ENCODE results near the gene ROBO2.

ROBO2 gene, protein sequence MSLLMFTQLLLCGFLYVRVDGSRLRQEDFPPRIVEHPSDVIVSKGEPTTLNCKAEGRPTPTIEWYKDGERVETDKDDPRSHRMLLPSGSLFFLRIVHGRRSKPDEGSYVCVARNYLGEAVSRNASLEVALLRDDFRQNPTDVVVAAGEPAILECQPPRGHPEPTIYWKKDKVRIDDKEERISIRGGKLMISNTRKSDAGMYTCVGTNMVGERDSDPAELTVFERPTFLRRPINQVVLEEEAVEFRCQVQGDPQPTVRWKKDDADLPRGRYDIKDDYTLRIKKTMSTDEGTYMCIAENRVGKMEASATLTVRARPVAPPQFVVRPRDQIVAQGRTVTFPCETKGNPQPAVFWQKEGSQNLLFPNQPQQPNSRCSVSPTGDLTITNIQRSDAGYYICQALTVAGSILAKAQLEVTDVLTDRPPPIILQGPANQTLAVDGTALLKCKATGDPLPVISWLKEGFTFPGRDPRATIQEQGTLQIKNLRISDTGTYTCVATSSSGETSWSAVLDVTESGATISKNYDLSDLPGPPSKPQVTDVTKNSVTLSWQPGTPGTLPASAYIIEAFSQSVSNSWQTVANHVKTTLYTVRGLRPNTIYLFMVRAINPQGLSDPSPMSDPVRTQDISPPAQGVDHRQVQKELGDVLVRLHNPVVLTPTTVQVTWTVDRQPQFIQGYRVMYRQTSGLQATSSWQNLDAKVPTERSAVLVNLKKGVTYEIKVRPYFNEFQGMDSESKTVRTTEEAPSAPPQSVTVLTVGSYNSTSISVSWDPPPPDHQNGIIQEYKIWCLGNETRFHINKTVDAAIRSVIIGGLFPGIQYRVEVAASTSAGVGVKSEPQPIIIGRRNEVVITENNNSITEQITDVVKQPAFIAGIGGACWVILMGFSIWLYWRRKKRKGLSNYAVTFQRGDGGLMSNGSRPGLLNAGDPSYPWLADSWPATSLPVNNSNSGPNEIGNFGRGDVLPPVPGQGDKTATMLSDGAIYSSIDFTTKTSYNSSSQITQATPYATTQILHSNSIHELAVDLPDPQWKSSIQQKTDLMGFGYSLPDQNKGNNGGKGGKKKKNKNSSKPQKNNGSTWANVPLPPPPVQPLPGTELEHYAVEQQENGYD (N-terminal part only)

DNA sequence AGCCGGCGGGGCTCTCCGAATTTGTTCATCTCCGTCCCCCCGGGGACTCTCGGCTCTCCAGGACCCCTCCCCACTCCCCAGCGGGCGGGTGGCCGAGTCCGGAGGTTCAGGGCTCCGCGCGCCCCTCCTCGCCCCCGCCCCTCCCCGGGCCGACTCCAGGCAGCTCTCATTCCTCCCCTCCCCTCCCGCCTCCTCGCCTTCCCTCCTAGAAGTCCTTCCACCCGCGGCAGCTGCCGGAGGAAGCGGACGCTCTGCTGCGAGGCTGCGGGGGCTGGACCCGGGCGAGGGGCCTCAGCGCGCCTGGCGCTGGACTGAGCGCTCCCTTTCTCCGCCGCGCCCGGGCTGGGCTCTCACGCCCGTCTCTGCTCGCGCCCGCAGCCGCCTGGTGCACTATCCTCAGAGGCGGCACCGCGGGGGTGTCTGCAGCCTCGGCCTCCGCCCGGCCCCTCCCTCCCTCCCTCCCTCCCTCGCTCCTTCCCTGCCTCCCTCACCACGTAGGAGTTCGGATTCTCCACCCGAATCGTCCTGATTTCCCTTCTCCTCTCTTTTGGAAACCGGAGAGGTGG lies at the start of gene ROBO2:
ROBO2 (plus strand) TSS at position 494 of the 566 bp plus-strand sequence. CDS start 687 bp downstream, outside the sequence.
- no peak for DNase-seq

DNA sequence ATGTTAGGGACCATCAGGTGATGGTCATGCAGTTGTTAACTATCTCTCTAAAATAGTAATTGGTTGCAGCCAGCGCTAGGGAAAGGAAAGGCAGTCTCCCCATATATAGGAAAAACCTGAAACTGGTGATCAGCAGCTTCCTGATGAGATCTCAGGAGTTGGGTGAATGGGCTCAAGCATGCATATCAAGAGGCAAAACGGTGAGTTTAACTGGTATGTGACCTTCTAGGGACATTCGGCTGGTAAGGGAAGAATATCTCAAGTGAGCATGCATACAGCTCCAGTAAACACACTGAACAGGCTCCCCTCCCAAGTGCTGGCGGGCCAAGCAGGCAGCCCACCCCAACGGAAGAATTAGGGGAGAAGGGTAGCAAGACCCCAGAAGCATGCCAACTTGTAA lies 49.3 kb upstream of the ROBO2 start:
- no peak for DNase-seq

DNA sequence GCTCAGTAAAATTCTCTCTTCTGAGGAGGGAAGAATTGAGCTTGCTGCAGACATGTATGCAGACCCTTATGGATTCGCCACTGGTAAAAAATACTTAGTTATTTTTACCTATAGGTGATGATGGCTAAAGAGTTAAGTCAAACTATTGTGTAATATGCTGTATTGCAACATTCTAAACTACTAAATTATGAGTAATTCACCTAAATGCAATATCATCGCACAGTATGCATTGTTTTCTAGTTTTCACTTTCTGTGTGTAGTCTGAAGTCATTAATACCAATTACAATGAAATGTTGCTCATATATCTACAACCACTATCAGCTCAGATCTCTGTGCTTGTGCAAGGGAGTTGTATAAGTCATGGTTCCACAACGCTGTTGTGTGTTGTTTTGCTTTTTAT lies 48.7 kb upstream of the ROBO2 start:
- DNase-seq = no peak

DNA sequence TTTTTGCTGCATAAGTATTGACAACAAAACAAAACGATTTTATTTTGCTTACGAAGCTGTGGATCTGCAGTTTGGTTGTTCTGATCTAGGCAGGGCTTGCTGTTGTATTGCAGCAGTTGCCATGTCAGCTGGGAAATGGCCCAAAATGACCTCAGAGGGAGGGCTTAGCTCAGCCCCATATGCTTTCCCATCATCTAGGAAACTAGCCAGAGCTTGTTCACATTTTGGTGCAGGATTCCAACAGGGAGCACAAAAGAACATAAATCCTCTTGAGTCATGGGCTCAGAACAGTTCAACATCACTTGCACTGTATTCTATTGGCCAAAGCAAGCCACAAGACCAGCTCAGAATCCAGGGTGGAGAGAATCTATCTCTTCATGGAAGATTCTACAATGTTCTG lies 42.2 kb upstream of the ROBO2 start:
- DNase-seq = no peak

DNA sequence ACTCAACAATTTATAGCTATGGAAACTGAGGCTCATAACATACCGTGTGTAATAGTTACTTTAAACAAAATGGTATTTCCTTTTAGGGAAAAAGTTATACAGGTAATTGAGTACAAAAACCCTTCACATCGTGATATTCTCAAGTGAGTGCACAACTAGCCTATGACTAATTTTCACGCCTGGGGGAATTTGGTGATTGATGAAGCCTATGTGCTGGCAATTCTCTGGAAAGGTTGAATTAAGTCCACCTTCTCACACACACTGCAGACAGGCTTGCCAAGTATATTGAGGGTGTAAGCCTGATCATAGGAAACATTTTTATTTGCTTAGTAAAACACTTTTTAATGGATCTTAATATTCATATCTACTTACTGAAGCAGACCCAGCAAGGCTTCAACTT lies 41.3 kb upstream of the ROBO2 start:
- no peak for DNase-seq

DNA sequence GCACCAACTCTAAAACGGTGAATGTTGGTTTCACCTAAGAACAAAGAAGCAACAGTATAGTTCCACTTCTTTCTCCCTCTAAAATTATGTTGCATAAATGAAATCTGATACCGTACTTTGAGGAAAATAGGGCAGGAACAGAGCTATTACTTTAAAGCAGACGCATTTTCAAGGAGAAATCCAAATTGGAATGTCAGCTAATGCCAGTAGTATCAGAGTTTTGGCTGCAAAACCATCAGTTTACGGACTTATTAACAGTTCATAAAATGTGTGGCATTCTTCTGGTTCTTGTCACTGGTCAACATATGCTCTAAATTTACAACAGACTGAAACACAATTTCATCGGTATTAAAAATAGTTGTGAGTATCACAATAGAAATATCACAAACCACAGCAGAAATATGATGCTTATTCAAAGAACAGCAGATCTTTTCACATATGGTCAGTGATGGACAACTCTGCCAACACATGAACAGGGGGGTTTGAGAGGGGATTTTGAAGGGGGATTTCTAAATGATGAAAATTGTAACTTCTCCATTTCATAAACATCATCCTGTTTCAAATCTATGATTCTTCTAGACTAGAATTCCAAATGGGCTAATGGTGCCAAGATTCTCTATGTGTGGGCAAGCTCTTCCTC lies 38.7 kb upstream of the ROBO2 start:
- no peak for DNase-seq

DNA sequence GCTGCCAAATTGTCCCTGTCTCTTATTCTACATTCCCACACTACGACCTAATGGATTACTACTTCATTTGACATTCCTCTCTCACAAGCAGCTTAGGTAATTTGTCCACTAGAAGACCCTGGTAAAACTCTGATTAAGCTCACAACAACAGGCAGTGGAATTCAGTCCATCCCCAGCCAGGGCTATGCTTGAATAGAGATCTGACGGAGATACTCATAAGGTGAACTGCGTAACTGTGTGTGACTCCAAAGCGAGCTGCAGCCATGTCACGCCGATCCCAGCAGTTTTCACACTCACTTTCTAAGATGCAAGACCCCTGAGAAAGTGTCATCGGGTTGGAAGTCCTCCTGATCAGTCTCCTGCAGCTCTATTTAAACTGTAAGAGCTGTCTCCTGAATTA lies 25.7 kb upstream of the ROBO2 start:
- DNase-seq = no peak

DNA sequence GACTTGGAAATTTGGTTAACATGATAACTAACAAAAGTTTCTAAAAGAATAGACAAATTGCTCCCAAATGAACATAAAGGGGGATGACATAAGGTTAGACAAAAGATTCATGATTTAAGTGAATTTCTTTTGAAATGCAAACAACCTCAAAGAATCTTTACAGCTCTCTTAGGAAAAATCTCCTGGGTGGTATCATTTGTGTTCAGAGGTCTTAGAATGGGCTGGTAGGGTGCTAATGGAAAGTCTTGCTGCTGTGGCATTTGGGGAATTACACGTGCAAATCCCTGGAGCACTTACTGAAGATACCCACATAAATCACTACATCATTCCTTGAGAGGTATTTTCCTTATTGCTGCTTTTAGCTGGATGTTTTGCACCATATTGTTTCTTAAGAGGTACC lies 14.4 kb upstream of the ROBO2 start:
- DNase-seq = no peak

DNA sequence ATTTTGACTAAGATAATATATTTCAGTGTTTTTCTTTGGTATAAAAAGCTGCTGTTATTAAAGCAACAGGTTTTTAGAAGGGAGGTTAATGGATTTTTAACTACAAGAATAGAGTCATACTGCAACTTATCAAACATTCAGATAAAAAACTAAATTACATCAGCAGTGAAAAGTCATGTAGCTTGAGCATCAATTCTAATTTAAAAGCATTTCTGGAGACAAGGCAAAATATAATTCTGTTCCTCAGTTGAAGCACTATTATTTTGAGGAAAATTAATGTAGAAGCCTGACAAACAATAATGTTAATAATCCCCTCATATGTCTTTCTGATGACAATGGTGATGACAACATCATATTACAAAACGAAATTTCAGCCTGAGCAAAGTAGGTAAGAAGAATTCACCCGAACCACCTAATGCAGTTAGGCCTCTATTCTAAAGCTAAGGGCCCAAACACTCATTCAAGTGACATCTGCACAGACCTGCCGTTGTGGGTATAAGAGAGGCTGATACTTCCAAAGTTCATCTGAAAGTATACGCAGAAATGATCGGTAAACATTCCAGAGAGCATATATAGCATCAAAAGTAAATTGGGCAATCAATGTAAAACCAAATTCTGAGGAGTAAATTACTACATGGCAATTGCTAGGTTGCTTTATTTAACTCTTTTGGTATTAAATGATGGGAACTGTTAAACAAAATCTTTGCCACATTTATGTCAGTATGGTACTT lies 12.8 kb upstream of the ROBO2 start:
- no peak for DNase-seq

DNA sequence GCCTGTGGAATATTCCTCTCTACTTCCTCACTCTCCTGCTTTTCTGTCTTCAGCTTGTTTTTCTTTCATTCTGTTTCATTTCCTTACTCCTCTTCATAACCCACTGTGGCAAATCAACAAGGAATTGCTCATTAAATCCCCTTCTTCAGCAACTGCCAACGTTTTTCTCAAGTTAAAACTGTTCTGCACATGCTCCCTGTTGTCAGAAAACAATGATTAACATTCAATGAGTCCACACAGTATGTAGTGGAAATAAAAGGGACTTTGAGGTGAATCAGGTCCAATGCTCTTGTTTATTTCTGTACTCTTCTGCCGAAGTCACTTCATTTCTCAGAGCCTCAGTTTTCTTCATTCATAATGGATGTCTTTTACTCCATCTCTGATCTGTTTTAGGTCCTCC lies 11.9 kb upstream of the ROBO2 start:
- no peak for DNase-seq

DNA sequence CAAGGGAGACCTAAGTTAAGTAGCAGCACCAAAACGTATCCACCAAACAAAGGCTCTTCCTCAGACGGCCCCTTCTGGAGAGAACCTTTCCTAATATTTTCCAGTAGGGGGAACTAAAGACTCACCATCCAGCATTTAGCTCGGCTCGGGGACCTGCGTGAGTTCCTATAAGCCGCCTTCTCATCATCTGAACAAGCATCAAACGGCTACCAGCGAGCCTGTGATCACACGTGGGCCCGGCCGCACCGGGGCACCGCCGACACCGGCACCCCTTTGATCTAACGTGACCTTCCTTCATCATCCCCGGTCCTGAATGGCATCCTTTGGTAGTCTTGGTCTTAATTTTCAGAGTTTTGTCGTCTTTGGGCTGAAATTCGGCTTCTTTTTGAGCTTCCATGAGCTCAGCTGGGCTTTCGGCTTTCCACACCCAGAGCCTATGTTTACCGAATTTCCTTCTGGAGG lies 1.4 kb upstream of the ROBO2 start:
- DNase-seq = peak; percentile 57

DNA sequence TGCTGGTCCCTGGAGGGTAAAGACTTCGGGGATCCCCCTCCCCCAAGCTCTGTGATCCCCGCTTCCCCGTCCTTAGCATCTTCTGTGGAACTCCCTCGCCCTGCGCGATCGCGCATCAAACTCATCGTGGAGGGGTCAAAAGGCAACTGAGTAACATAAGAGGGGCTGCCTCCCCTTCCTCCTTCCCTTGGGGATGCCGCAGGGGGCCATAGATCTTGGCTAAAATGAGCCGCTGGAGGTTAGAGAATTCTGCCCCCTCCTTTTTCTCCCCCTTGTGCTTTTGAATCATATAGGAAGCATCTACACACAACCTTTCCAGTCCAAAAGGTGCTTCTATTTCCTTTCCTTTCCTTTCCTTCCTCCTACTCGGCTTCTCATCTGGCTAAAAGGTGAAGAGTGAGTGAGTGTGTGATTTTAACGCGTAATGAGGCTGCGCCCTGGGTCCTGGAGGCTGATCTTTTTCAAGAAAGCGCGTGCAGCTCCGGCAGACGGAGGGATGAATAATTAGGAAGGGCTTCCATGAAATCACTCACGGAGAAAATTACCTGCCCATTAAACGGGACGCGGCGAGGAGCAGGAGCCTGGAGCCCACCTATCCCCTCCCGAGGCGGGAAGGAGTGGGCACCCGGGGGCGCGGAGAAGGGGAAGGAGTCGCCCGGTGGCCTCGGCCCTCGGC lies 831 bp upstream of the ROBO2 start:
- DNase-seq = no peak

DNA sequence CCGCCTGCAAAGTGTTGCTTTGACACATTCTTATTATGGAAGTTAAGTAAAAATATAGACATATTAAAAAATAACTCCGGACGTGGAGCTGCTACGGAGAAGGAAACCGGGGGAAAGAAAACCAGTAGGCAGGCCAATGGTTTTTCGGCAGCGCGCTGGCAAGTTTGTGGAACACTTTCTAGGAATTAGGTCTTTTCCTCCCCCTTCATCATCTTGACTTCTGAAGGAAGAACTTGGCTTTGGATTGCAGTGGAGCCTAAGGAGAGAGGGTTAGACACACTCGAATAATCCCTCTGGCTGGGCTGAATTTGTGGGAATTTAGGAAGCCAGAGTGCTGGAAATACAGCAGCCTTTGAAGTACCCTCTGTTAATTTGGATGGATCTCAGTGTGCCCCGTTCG lies 317 bp downstream of the ROBO2 start:
- DNase-seq = no peak

DNA sequence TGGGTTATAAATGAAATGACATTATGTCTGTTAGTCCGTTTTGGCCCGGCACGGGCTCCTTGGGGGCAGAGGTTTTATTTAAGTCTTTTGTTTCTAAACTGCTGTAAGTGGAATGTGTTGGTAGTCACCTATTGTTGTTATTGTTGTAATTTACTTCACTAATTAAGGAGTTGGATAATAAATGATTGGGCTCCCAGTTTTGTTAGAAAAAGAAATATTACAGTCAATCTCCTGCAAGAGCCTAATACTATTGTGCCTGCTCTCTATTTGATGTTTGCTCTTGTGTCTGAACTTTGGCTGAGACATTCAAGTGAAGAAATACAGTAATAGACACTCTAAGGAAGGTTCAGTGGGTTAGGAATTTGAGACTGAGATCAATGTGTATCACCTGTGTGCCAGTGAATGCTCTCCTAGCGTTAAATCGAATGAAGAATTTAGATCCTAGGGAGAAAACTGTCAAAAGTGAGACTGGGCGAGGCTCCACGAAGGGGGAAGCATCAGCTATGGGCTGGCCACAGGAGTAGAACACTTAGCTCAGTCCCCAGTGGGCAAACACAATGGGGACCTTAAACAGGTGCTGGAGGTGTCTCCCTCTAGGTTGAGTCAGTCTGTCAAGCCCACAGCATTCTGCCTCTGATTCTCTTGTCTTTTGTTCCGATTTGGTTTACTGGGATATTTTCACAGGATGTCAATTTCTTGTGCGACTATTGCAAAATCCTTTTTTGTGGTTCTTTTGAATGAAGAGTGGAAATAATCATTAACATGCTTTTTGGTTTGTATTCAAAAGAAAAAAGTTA lies 1.2 kb downstream of the ROBO2 start:
- no peak for DNase-seq

DNA sequence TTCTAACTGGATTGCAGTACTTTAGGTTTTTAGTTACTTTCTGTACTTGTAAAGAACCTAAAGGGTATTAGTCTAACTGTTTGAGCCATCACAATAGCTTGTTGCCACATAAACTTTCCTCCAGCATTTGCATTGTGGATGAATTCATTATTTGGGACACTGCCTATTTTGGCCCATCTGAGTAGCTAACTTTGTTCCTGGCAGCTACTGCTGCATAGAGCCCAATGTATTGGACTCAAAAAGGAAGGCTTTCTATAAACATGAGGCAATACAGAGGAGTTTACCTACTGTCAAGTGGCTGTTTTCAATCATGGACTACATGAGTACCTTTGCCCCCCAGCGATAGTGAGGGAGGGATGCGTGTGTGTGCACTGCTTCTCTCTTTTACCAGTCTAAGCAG lies 1.9 kb downstream of the ROBO2 start:
- no peak for DNase-seq

DNA sequence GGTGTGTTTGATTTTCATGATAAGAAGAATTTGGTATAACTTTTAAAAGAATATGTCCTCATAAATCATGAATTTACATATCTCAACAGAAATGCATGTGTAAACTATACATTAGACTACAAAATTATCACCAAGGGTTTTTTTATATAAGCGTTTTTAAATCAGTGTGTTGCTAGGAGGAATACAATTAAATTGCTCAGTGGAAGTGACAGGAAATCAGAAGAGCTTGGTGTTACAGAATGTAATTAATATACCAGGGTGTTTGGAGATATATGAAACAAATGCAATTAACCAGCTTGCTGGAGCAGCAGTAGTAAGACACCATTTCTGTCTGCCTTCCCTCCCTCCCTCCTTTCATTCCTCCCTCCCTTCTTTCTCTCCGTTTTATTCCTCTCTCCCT lies 2.4 kb downstream of the ROBO2 start:
- no peak for DNase-seq

DNA sequence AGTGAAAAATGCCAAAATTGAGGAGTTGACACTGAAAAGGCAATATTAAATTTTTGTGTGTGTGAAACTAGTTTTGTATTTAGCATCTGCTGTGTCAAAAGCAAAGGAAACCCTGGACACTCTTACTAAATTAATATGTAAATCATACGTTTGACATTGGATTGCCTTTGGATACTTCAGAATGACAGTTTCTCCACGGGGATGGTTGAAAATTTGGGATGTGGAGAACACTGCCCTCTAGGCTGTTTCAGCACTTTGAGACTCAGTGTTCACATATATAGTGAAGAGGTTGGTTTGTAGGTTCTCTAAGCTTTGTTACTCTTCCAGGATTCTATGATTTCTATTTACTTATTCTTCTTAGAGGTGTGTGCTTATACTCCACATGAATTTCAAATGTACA lies 3.0 kb downstream of the ROBO2 start:
- DNase-seq = no peak

DNA sequence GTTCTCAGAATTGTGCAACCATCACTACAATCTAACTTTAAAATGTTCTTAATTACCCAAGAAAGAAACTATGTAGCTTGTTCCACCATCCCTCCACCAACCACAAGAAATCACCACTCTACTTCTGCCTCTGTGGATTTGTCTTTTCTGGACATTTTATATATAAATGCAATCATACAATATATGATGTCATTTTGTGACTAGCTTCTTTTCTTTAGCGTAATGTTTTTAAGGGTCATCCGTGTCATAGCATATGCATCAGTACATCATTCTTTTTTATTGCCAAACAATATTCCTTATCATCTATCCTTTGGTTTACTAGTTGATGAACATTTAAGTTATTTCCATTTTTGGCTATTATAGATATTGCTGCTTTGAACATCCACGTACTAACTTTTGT lies 5.8 kb downstream of the ROBO2 start:
- no peak for DNase-seq

DNA sequence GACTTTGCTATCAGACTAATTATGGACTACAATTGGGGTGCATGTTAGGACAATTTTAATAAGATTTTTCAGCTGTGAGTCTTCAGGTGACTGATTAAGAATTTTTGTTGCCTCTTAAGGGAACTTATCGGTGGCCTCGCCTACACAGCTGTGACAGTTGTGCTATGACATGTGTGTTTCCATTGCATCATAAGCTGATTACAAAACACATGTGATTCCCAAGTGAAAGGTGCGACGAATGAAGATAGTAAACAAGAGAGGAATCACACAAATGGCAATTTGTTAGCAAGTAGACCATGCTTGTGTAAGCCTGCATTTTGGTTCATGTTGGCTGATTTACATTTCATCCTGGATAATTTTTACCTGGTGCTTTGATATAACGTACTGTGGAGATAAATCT lies 8.3 kb downstream of the ROBO2 start:
- DNase-seq = no peak

DNA sequence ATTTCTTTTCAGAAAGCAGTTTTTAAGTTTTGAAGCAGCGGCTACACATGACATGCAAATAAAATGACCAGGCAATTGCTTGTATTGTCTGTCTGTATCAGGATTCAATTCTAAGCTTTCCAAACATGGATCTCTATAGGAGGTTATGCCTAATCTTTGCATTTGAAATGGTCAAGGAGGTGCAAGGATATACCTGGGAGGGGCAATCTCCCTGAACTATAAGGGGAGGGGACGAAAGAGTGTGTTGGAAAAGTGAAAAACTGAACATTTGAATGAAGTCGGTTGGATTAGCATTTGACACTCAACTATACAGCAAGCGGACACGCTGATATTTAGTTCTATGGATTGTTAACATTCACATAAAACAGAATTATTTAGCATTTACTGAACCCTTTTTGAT lies 11.7 kb downstream of the ROBO2 start:
- no peak for DNase-seq

Data from NCI-H526 treated with DMSO at 0.1 percent for 48 hours (cell line).